HepG2 (cell line): ENCODE data around the gene CCDC142. TPM values are rescaled to one million over a fixed set of nuclear protein-coding genes. Genes with fewer than 3 reads are reported as not detected.

Source experiments
- AGO2 ChIP-seq: fragments of 200-400 bp; formaldehyde crosslinking; optimal IDR thresholded peaks from 2 replicates; pipeline ENCODE3; 2017; ENCODE audit warnings: mild to moderate bottlenecking, low read depth, low read length, moderate library complexity
- AHDC1 ChIP-seq: sonication (generic); formaldehyde crosslinking; IDR thresholded peaks from 2 replicates; pipeline ENCODE4 v1.5.1; 2020; ENCODE audit warnings: mild to moderate bottlenecking, missing genetic modification reagents, borderline replicate concordance
- ATF7-NPFF ChIP-seq: sonication (generic); formaldehyde crosslinking; IDR thresholded peaks from 2 replicates; pipeline ENCODE4 v1.8.1; 2023; ENCODE audit warnings: mild to moderate bottlenecking, low read depth, missing genetic modification reagents, moderate library complexity
- BRCA1 ChIP-seq: sonication (generic); formaldehyde crosslinking; IDR thresholded peaks from 2 replicates; pipeline ENCODE4 v1.4.0; 2020; ENCODE audit warnings: missing genetic modification reagents
- CREB3 ChIP-seq: sonication (generic); formaldehyde crosslinking; IDR thresholded peaks from 2 replicates; pipeline ENCODE4 v1.5.0; 2020; ENCODE audit warnings: missing genetic modification reagents
- FOXC1 ChIP-seq: sonication (generic); formaldehyde crosslinking; IDR thresholded peaks from 2 replicates; pipeline ENCODE4 v1.8.0; 2022; ENCODE audit warnings: mild to moderate bottlenecking, missing genetic modification reagents, borderline replicate concordance
- HOXA9 ChIP-seq: sonication (generic); formaldehyde crosslinking; IDR thresholded peaks from 2 replicates; pipeline ENCODE4 v1.8.1; 2022; ENCODE audit warnings: missing genetic modification reagents, mild to moderate bottlenecking, moderate library complexity, borderline replicate concordance
- KDM5B ChIP-seq: sonication (generic); formaldehyde crosslinking; IDR thresholded peaks from 2 replicates; pipeline ENCODE4 v1.4.0; 2020; ENCODE audit warnings: missing genetic modification reagents, mild to moderate bottlenecking, borderline replicate concordance
- NKX3-1 ChIP-seq: sonication (generic); formaldehyde crosslinking; IDR thresholded peaks from 2 replicates; pipeline ENCODE4 v1.5.0; 2020; ENCODE audit warnings: missing genetic modification reagents
- SMAD9 ChIP-seq: sonication (generic); formaldehyde crosslinking; IDR thresholded peaks from 2 replicates; pipeline ENCODE4 v1.5.1; 2020; ENCODE audit warnings: mild to moderate bottlenecking, missing genetic modification reagents
- YEATS2 ChIP-seq: sonication (generic); formaldehyde crosslinking; IDR thresholded peaks from 2 replicates; pipeline ENCODE4 v1.4.0; 2020; ENCODE audit warnings: missing genetic modification reagents, borderline replicate concordance
- ZNF558 ChIP-seq: sonication (generic); formaldehyde crosslinking; IDR thresholded peaks from 2 replicates; pipeline ENCODE4 v1.9.0; 2022; ENCODE audit warnings: mild to moderate bottlenecking, missing genetic modification reagents, borderline replicate concordance
- ZNF609 ChIP-seq: sonication (generic); formaldehyde crosslinking; IDR thresholded peaks from 2 replicates; pipeline ENCODE4 v1.4.0; 2020; ENCODE audit warnings: mild to moderate bottlenecking, missing genetic modification reagents, borderline replicate concordance
- ZNF747 ChIP-seq: sonication (generic); formaldehyde crosslinking; IDR thresholded peaks from 2 replicates; pipeline ENCODE4 v1.8.1; 2023; ENCODE audit warnings: missing genetic modification reagents, mild to moderate bottlenecking, borderline replicate concordance
- ZNF781 ChIP-seq: sonication (generic); formaldehyde crosslinking; IDR thresholded peaks from 2 replicates; pipeline ENCODE4 v1.5.1; 2020; ENCODE audit warnings: borderline replicate concordance, mild to moderate bottlenecking, missing genetic modification reagents; ENCODE audit errors: not compliant biosample characterization
- polyA plus RNA-seq, 8 experiments: library from polyadenylated mRNA; depleted of rRNA in 3 of 8; stranded (reverse) in 7 of 8; unstranded in 1 of 8; fragments of >200 nt; fragmentation: Illumina TruSeq in 4 of 8; extraction: Trizol in 4 of 8; gene quantifications; 2 replicates each; pipeline versions ENCODE4 v1.2.1 to v1.2.3, GENCODE V29; 2011 to 2016; ENCODE audit warnings: low read depth in 4 of 8, missing spikeins in 1 of 8, mixed read lengths in 1 of 8; ENCODE audit not compliant: insufficient read depth in 1 of 8
- total RNA-seq, 5 experiments: library from RNA; depleted of rRNA; stranded (reverse); fragments of >200 nt; fragmentation: Illumina TruSeq; extraction: Trizol; gene quantifications; 2 replicates each; pipeline ENCODE4 v1.2.3, GENCODE V29; 2016; ENCODE audit warnings: low read depth in 1 of 5

The CCDC142 gene
- total and polyA plus RNA-seq, 2 of the 13 experiments (the other 11 are each of a cell fraction or from before 2014, with no cell fraction given) = 14.7 to 30.4 TPM

GRCh38 chr2:74497777-74498499 lies 15.1 kb upstream of the CCDC142 start (continued):
- TF ChIP-seq ZNF609 (CRISPR knock-in tag) = no peak
- TF ChIP-seq BRCA1 (CRISPR knock-in tag) = no peak
- TF ChIP-seq ATF7-NPFF (CRISPR knock-in tag) = no peak
- peak; percentile 24; the same call in 1 of the 2 replicates for TF ChIP-seq FOXC1 (CRISPR knock-in tag)
- peak; percentile 97 for TF ChIP-seq AGO2
- TF ChIP-seq HOXA9 (CRISPR knock-in tag) = no peak
- 0 out of 2 replicates have a peak, but pooled peaks have one; percentile 30 for TF ChIP-seq SMAD9 (CRISPR knock-in tag)
- TF ChIP-seq NKX3-1 (CRISPR knock-in tag) = peak; percentile 64; the same call in 1 of the 2 replicates
- TF ChIP-seq ZNF558 (CRISPR knock-in tag) = no peak
- no peak for TF ChIP-seq CREB3 (CRISPR knock-in tag)
- no peak for TF ChIP-seq AHDC1 (CRISPR knock-in tag)
- peak; percentile 81; the same call in 1 of the 2 replicates for TF ChIP-seq KDM5B (CRISPR knock-in tag)
- 0 out of 2 replicates have a peak, but pooled peaks have one; percentile 43 for TF ChIP-seq ZNF747 (CRISPR knock-in tag)
- TF ChIP-seq YEATS2 (CRISPR knock-in tag) = no peak
- no peak for TF ChIP-seq ZNF781 (CRISPR knock-in tag)
